ENCODE results near the gene AFF3.

Gene AFF3

DNA sequence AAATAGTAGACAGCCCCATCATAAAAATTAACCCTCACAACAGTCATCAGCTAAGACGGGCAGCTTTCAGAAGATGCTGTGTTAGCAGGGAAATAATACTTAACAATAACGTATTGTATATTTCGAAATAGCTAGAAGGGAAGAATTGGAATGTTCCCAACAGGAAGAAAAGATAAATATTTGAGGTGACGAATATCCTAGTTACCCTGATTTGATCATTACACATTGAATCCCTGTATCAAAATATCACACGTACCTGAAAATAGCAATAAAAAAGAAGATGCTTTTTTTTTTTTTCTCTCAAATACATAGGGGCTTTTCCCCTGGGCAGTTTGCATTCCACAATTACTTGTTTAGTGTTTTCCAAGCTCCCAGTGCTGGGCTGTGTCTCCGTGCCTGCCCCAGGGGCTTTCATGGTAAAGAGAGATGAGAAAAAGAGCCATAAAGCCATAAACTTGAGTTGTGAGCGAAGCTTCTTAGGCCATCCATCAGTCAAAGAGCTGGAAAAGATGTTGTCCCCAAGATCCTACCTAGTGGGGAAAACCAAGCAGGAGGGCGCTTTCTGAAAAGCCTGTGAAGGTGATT is 469.5 kb downstream of the AFF3 start:
- TF ChIP-seq, protein P1, sequence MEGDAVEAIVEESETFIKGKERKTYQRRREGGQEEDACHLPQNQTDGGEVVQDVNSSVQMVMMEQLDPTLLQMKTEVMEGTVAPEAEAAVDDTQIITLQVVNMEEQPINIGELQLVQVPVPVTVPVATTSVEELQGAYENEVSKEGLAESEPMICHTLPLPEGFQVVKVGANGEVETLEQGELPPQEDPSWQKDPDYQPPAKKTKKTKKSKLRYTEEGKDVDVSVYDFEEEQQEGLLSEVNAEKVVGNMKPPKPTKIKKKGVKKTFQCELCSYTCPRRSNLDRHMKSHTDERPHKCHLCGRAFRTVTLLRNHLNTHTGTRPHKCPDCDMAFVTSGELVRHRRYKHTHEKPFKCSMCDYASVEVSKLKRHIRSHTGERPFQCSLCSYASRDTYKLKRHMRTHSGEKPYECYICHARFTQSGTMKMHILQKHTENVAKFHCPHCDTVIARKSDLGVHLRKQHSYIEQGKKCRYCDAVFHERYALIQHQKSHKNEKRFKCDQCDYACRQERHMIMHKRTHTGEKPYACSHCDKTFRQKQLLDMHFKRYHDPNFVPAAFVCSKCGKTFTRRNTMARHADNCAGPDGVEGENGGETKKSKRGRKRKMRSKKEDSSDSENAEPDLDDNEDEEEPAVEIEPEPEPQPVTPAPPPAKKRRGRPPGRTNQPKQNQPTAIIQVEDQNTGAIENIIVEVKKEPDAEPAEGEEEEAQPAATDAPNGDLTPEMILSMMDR (IDR thresholded peaks at IDR 0.05; ENCODE audit: low read depth, low read length, poor library complexity, severe bottlenecking), result no peak
- TF ChIP-seq EZH2phosphoT487 (IDR thresholded peaks at IDR 0.05; ENCODE audit: borderline replicate concordance, low read length), result no peak
- Histone ChIP-seq H3K4me2 (ENCODE audit: low read length) (peak overlapping the region; percentile 70), H3K27ac (ENCODE audit: low read depth, low read length) (peak overlapping the region; percentile 77), H3K4me1 (ENCODE audit: control insufficient read depth, low read length) (peaks cover 65% of the 10 kb centered on the region), H3K79me2 (ENCODE audit: control insufficient read depth, low read length) (no peaks in the 10 kb centered on the region), H4K20me1 (ENCODE audit: control insufficient read depth, insufficient read depth, low read depth, low read length) (no peaks in the 10 kb centered on the region), H3K27me3 (ENCODE audit: control insufficient read depth, low read length) (no peaks in the 10 kb centered on the region), H3K36me3 (ENCODE audit: control insufficient read depth, low read length) (peaks cover 8% of the 10 kb centered on the region), H3K4me3 (ENCODE audit: low read length) (peak overlapping the region; percentile 54), H3K9me3 (ENCODE audit: control insufficient read depth, insufficient read depth, low read length) (peaks cover 4% of the 10 kb centered on the region; the same call in 1 of the 2 replicates), H3F3A (ENCODE audit: control insufficient read depth, insufficient read depth) (peaks cover 20% of the 10 kb centered on the region), H3K9me2 (replicated peaks; ENCODE audit: control insufficient read depth, low read length) (no peaks in the 10 kb centered on the region)

DNA sequence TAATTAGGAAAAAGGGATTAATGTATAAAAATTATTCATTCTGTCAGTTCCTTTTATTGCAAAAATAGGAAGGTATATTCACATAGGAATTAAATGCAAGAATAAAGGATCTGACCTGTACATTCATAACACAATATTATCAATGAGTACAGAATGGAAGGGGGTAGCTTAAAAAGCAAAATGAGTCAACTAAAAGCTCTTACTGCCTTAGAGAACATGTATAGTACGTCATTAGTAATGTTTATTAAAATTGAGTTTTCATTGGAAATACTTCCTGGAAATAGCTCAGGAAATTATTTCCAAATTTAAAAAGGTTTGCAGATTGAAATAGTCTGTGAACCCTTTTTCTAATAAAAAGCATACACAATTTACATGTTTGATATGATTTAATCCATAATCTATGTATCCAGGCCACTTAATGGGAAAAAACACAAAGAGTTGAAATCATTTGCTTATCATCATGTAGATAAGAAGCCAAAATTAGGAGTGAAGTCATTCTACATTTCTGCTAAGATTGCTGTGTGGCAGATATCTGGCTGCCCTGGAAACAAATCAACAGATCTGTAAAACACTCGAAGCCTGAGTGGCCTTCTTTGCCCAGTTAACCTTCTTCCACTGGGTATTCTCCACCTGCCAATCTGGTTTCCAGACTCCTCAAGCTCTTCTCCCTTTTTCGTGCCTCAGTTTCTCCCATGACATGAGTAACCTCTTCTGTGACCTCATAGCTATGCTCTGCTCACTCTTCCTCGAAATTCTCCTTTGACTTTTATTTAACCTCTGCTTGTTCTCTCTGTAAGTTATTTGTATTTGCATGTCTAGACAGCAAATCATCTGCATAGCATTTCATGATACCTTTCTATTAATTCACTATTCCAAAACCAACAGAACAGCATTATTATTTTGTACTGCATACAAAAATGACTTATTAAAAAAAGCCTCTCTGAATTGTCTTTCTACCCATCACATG is 471.3 kb downstream of the AFF3 start:
- H3K9me3 ChIP-seq (ENCODE audit: control insufficient read depth, insufficient read depth, low read length), result peaks cover 9% of the 10 kb centered on the region; the same call in 1 of the 2 replicates
- no peaks in the 10 kb centered on the region for H3K27me3 ChIP-seq (ENCODE audit: control insufficient read depth, low read length)
- no peak for TF ChIP-seq EZH2phosphoT487 (IDR thresholded peaks at IDR 0.05; ENCODE audit: borderline replicate concordance, low read length)
- TF ChIP-seq, protein P1 (IDR thresholded peaks at IDR 0.05; ENCODE audit: low read depth, low read length, poor library complexity, severe bottlenecking), result no peak
- H3K36me3 ChIP-seq (ENCODE audit: control insufficient read depth, low read length), result peaks cover 8% of the 10 kb centered on the region
- H3K4me1 ChIP-seq (ENCODE audit: control insufficient read depth, low read length), result peaks cover 59% of the 10 kb centered on the region
- peak overlapping the region; percentile 70 for H3K4me2 ChIP-seq (ENCODE audit: low read length)
- H3K79me2 ChIP-seq (ENCODE audit: control insufficient read depth, low read length), result no peaks in the 10 kb centered on the region
- peak overlapping the region; percentile 77 for H3K27ac ChIP-seq (ENCODE audit: low read depth, low read length)
- H3K9me2 ChIP-seq (replicated peaks; ENCODE audit: control insufficient read depth, low read length), result no peaks in the 10 kb centered on the region
- H4K20me1 ChIP-seq (ENCODE audit: control insufficient read depth, insufficient read depth, low read depth, low read length), result no peaks in the 10 kb centered on the region
- peak overlapping the region; percentile 54 for H3K4me3 ChIP-seq (ENCODE audit: low read length)
- H3F3A ChIP-seq (ENCODE audit: control insufficient read depth, insufficient read depth), result peaks cover 20% of the 10 kb centered on the region

DNA sequence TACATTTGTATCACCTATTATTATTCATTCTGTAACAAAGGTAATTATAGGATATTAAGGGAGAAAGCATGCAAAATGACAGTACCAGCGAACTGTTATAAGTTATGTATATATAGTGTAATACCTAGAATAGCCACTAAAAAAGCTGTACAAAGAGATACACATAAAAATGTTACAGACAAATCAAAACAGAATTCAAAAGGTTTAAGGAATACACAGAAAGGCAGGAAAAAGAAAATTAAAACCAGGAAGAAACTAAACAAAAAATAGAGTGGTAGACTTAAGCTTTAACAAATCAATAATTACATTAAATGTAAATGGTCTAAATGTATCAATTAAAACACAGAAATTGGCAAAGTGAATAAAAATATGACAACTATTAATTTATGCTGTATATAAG is 476.1 kb downstream of the AFF3 start:
- H3K4me3 ChIP-seq (ENCODE audit: low read length), result no peak overlapping the region
- peaks cover 11% of the 10 kb centered on the region for H3K4me1 ChIP-seq (ENCODE audit: control insufficient read depth, low read length)
- peaks cover 15% of the 10 kb centered on the region; the same call in 1 of the 2 replicates for H3K9me3 ChIP-seq (ENCODE audit: control insufficient read depth, insufficient read depth, low read length)
- peaks cover 16% of the 10 kb centered on the region for H3K36me3 ChIP-seq (ENCODE audit: control insufficient read depth, low read length)
- no peaks in the 10 kb centered on the region for H3K79me2 ChIP-seq (ENCODE audit: control insufficient read depth, low read length)
- no peak for TF ChIP-seq EZH2phosphoT487 (IDR thresholded peaks at IDR 0.05; ENCODE audit: borderline replicate concordance, low read length)
- TF ChIP-seq, protein P1 (IDR thresholded peaks at IDR 0.05; ENCODE audit: low read depth, low read length, poor library complexity, severe bottlenecking), result no peak
- H3K27ac ChIP-seq (ENCODE audit: low read depth, low read length), result no peak overlapping the region
- no peaks in the 10 kb centered on the region for H4K20me1 ChIP-seq (ENCODE audit: control insufficient read depth, insufficient read depth, low read depth, low read length)
- peaks cover 7% of the 10 kb centered on the region; the same call in 1 of the 2 replicates for H3F3A ChIP-seq (ENCODE audit: control insufficient read depth, insufficient read depth)
- no peak overlapping the region for H3K4me2 ChIP-seq (ENCODE audit: low read length)
- H3K27me3 ChIP-seq (ENCODE audit: control insufficient read depth, low read length), result no peaks in the 10 kb centered on the region
- no peaks in the 10 kb centered on the region for H3K9me2 ChIP-seq (replicated peaks; ENCODE audit: control insufficient read depth, low read length)
